GM12878 (cell line): ENCODE data around the gene ZNF827.

Experiments
- EZH2 ChIP-seq: IDR thresholded peaks from 2 replicates; pipeline ENCODE4 v1.6.1; 2012; ENCODE audit warnings: low read depth, mild to moderate bottlenecking, control low read depth, inconsistent platforms, low read length, borderline replicate concordance; ENCODE audit not compliant: control insufficient read depth
- FOS ChIP-seq: IDR thresholded peaks from 3 replicates; pipeline ENCODE4 v1.6.1; 2011; ENCODE audit warnings: borderline replicate concordance; ENCODE audit not compliant: insufficient read length; ENCODE audit errors: extremely low read depth
- IKZF2 ChIP-seq, 2 experiments: fragments of 450-650 bp; IDR thresholded peaks; 2 replicates each; pipeline ENCODE4 v1.6.1; 2017; ENCODE audit warnings: mild to moderate bottlenecking in 2 of 2, moderate library complexity in 2 of 2
- MTA2 ChIP-seq: fragments of 450-650 bp; IDR thresholded peaks from 2 replicates; pipeline ENCODE4 v1.6.1; 2016; ENCODE audit warnings: low read depth, mild to moderate bottlenecking, moderate library complexity
- POLR2A ChIP-seq: IDR thresholded peaks from 2 replicates; pipeline ENCODE4 v1.6.1; 2011; ENCODE audit warnings: low read depth, mild to moderate bottlenecking, low read length
- SMAD1 ChIP-seq: fragments of 450-650 bp; IDR thresholded peaks from 2 replicates; pipeline ENCODE4 v1.6.1; 2018; ENCODE audit warnings: mild to moderate bottlenecking, low read depth; ENCODE audit not compliant: partially characterized antibody
- TAF1 ChIP-seq: IDR thresholded peaks from 2 replicates; pipeline ENCODE4 v1.6.1; 2011; ENCODE audit warnings: mild to moderate bottlenecking, low read depth, low read length, borderline replicate concordance
- ZNF24 ChIP-seq: fragments of 450-650 bp; IDR thresholded peaks from 2 replicates; pipeline ENCODE4 v1.6.1; 2017; ENCODE audit warnings: antibody characterized with exemption, mild to moderate bottlenecking

- TF ChIP-seq SMAD1 (no peak), IKZF2 (IDR thresholded peaks at IDR 0.05) (no peak), FOS (no peak), EZH2 (no peak), POLR2A (no peak), TAF1 (no peak), ZNF24 (no peak), MTA2 (no peak)
Observed at GRCh38 chr4:145954924-145955339, 16.3 kb upstream of the ZNF827 start.
